Loucy (cell line): ENCODE results near the gene BBX.

Experiments
- CTCF ChIP-seq: fragments of 200-600 bp; sonication (generic); conservative IDR thresholded peaks from 2 replicates; pipeline ENCODE4 v1.5.1; 2014; ENCODE audit warnings: mild to moderate bottlenecking, antibody characterized with exemption, low read length
- EZH2phosphoT487 ChIP-seq: fragments of 200-600 bp; IDR thresholded peaks from 2 replicates; pipeline ENCODE4 v1.6.1; 2018; ENCODE audit warnings: antibody characterized with exemption, mild to moderate bottlenecking, moderate library complexity, borderline replicate concordance

- TF ChIP-seq CTCF (peak; percentile 31), EZH2phosphoT487 (no peak)
Measured at GRCh38 chr3:107794664-107795443, 272.1 kb downstream of the BBX start.
